HG02852 (cell line): ENCODE data around the gene COTL1.
"Not testable (repeated sequence)": the region's sequence is repeated elsewhere in the genome, so short reads cannot be mapped to it uniquely, and the experiment has no call there.

ENCODE experiments used
- ATAC-seq: cut with Tn5 transposase; IDR thresholded peaks from one replicate; pipeline ENCODE4 v1.9.1; 2021; ENCODE audit warnings: mild to moderate bottlenecking, moderate library complexity; ENCODE audit not compliant: unreplicated experiment

COTL1 gene

DNA sequence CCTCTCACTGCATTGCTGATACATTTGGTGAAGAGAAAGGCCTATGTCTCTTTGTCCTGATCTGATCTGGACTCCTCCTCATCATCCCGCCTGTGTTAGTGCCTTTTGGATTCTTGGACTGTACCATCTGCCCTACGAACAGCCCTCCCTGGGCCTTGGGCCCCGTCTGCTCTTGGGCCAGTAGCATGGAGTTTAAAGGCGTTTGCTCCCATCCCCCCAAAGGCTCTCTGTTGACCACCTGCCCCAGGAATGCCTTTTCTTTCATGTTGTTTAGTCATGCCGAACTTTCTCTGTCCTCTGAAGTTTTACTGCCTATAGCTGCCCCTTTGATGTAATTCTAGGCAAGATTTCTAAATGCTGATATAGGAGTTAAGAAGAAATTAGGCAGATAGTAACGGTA, 82.5 kb downstream of the COTL1 start:
- no peak for ATAC-seq

DNA sequence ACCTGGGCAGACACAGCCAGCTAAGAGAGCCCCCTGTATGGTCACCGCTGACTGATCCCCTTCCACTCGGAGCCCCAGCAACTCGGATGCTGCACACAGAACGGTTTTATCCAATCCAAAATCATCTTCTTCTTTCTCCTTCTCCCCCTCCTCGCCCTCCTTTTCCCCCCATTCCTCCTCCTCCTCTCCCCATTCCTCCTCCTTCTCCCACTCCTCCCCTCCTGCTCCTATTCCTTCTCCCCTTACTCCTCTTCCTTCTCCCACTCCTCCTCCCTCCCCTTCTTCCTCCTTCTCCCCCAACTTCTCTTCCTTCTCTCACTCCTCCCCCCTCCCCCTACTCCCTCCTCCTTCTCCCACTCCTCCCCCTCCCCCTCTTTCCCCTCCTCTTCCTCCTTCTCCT, 83.1 kb downstream of the COTL1 start:
- no peak for ATAC-seq

DNA sequence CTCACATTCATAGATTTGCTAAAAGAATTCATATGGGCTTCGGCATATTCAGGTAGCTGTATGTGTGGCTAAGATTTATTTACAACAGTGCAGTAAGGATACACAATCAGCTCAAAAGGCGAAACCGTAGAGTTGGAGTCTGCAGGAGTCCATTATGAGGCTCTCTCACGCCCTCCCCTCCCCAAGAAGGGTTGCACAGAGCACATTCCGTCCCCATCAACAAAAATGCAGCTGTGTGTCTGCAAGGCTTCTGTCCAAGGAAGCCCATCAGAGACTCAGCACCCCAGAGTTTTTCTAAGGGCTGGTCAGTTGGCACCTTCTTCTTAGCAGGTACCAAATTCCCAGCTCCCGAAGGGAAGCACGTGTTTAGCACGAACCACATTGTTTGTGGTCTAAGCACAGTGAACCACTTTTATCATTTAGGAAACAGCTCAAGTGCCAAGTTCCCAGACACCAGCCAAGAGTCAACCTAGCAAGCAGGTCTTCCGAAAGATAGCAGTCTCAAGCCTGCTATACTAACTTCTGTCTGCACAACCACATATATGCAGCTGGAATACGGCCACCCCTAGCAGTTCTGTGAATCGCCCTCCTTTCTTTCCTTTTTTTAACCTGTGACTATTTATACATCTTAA, 84.9 kb downstream of the COTL1 start:
- no peak for ATAC-seq

DNA sequence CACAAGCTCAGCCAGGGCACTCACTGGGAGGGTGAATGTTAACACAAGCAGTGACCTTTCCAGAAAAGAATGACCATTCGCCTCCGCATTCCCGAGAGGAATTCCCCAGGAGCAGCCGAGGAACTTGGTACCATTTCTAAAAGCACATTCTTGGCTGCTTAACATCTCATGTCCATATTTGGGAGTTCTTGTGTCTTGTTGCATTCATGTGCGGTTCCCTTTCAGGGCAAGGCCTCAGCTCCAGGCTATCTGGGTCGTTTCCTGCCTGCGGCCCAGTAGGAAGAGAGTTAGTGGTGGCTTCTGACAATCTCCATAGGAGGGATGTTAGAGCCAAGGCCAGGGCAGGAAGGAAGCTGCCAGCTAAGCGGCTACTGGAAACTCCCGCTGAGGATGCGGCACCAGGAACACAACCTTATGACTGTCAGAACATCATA, 85.6 kb downstream of the COTL1 start:
- no peak for ATAC-seq

DNA sequence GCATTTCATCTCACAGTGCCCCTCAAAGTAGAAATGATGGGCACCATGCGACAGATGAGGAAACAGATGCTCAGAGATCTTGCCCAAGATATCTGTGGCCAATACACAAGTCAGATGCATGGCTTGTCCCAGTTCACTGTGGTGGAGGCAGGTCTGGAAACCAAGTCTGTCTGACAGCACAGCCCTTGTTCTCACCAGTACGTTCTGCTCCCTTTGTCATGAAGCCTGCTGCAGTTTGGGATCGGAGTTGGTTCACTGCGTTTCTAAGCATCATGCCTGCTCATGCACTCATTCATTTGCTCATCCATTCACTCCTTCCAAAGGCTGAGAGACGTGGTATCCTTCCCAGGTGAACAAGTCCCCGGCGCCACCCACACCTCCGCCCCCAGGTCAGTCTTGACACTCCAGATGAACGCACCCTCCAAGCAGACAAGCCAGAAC, 86.2 kb downstream of the COTL1 start:
- ATAC-seq = no peak

DNA sequence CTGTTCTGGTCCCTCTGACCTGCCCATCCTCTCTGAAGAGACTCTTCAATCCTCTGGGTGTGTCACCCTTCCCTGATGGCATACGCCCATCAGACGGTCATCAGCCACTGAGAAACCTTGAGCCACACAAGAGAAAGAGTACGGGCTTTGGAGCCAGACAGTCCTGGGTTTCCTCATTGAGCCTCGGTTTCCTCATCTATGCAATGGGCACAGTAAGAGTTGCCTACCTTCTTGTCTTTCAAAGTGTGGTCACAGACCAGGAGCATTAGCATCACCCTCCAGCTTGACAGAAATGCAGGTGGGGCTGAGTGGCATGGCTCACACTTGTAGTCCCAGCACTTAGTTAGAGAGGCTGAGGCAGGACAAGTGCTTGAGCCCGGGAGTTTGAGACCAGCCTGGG, 87.3 kb downstream of the COTL1 start:
- ATAC-seq = no peak

DNA sequence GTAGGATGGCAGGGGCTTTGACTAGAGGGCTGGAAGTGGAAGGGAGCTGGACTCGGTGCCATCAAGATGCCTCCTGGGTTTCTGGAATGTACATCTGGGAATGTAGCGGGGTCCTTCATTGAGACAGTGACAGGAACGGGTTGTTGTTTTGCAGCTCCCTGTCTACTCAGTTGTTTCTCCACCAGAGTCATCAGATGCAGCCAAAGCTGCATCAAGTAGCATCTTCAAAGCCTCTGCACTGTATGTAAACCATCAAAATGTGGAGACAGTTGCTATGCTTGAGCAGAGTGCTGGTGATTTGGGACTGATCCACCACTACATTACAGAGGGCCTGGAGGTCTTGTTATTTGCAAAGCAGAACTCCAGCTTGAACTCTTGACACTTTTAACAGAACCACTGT, 88.3 kb downstream of the COTL1 start:
- ATAC-seq = no peak

DNA sequence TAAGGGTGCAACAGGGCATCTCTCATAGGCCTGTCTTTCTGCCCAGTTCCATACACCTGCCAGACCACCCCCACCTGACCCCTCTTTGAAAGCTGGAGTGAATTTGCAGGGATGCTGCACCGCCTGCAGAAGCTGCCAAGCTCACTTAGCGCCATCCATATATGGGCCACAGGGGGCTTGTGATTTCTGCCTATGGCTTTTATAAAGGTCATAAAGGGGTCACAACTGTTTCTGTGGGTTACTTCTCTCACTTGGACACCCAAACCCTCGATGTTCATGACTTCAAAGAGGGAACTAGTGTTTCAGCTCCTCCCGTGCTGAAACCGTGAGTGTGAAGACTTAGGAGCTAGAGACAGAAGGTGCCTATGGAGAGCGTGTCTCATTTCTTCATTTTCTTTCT, 89.6 kb downstream of the COTL1 start:
- ATAC-seq = no peak

DNA sequence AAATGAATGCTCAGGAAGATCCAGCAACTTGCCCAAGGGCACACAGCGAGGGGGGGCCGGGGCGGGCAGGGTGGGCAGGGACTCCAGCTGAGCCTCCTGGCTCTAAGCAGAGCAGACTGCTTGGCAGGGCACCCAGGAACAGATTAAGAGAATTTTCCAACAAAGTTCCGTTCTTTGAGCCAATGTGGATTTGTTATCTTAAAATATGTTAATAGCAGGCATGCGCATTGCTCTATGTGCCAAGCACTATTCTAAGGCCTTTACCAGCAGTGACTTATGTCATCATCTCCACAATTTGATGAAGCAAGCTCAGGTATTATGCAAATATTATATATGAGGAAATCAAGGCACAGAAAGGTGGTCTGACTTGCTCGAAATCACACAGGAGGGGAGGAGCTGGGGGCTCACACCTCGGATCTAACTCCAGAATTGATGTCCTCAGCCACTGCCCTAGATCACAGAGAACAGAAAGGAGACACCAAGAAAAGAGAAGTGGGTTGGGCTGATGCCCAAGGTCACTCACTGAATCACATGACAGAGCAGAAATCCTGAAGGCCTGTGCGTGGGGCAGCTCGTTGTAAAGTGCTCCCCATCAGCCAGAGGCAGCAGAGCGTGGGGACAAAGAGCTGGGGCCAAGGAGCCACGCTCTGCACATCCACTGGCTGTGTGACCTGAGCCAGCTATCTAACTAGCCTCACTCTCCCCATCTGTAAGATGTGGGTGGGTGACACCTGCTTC, 90.2 kb downstream of the COTL1 start:
- ATAC-seq = no peak

DNA sequence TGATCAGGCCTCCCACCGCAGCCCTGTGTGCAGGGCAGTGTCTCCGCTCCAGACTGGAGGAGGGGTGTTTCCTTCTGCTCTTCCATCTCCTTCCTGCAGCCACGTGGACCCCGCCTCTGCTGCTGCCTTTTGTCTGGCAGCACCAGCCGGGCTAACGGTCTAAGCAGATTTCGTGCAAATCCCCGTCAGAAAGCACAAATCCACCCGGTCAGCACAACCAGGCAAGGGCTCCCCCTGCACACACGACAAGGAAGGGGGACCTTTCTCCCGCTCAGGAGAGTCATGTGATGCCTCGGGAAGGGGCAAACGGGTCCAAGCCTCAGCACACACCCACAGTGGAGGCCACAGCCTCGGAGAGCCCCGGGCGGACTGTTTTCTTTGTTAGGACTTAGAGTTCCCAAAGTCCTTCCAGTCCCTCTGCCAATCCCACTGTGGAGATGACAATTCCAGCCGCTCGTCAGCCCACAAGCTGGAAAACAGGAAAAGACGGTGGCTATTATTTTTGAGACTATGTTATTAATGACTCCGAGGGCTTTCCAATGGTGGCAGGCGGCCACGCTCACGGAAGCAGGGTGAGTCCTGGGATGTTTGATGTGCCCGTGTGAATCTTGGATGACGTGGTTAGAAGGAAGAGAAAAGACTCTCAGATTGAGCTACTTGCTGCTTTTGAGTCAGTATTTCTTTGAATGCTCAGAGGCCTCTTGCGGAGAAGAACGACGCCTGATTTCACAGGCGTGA, 90.9 kb downstream of the COTL1 start:
- ATAC-seq = no peak

DNA sequence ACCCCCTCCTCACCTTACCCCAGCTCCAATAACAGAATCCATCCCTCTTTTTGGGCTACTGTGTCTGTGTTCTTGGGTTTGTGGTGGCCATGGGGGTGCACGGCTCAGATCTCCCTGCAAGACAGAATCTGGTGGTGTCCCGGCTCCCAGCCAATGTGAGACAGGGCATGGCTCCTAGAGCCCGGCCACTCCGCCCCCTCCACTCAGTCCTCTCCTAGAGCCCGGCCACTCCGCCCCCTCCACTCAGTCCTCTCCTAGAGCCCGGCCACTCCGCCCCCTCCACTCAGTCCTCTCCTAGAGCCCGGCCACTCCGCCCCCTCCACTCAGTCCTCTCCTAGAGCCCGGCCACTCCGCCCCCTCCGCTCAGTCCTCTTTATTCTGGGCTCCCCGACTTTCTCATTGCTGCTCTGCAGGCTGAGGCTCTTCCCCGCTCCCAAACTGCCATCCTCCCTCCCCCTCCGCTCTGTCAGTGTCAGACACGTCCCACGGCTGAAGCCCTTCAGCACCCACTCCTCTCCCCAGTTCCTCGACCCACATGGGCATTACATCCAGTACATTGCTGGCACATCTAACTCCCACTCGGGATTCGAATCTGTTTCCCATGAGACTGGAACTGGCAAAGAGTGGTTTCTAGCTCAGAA, 92.8 kb downstream of the COTL1 start:
- ATAC-seq = not testable (repeated sequence)

DNA sequence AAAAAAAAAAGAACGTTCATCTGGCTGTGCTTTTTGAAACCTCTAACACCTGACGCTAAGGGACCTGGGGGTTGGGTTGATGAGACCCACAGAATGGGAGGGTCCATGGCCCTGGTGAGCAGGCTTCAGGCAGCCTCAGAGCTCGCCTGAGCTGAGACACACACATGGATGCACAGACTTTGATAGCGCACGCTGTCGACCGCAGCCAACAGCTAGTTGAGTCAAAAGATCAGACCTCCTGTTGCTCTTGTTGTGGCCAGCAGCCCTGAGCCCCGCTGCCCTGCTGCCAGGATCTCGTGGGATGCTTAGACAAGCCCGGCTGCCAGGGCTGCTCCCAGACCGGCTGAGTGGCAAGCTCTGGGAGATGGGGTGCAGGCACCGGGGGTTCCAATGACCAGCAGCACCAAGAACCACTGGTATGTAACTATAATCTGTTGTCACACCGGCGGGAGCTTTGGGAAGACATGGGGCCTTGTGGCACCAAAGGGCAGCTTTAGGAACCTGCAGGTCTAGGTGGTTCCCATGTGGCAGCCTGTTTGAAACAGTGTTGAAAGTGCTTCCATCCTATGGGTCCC, 93.4 kb downstream of the COTL1 start:
- no peak for ATAC-seq

DNA sequence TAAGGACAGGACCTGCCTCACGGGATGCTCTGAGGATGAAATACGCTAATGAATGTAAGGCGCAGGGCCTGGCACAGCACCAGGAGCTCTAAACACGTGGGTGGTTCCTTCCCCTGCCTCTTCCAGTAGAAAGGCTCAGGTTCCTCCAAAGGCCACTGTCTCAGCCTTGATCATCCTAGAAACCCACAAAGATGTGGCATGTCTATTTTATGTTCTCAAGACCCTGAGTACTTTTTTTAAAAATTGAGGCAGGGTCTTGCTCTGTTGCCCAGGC, 96.4 kb downstream of the COTL1 start:
- no peak for ATAC-seq

DNA sequence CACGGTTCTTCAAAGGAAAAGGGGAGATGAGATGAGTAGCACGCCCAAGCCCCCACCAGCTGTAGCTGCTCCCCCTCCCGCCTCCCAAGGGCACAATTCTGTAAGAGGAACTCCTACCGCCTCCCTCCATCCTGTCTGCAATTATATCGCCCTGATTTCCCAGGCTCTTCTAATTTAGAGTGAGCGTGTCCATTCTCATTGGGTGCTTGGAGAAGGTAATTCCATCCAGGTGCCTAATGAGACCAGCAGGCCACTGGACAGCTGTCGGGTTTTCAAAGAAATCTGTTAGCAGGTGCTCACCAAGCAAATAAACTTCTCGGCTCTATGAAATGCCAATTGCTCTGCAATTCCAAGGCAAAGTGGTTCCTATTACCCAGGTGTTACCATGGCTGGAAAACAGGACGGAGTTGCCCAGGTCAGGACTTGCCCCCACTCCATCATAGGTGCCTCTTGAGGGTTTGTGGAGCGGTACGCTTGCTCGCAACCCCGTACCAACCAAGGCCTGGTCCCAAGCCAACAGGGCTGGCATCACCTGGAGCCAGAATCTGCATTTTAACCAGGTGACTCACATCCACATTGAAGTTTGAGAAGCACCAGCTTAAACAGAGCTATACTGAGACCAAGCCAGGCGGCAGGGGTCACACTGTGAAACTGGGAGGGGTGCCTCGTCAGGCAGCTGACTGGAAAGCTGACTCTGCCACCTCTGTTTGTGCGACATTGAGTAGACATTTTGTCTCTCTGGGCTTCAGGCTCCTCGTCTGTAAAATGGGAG, 97.0 kb downstream of the COTL1 start:
- ATAC-seq = no peak

DNA sequence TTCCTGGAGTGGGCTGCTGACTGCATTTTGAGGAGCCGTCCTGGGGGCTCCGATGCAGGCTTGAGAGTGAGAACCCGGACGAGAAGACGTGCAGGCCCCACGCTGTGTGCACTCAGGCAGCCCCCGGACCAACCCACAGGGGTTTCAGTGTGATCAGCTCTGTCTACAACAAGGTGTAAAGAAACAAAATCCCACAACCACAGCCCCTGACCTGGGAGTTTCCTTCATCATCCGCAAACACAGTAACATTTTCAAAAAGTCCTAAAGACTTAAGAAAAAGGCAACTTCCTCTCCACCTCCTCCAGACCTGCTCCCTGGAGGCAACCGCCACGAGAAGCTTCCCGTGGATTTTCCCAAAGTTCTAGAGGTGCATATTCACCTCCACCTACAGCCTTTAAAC, 98.0 kb downstream of the COTL1 start:
- no peak for ATAC-seq

DNA sequence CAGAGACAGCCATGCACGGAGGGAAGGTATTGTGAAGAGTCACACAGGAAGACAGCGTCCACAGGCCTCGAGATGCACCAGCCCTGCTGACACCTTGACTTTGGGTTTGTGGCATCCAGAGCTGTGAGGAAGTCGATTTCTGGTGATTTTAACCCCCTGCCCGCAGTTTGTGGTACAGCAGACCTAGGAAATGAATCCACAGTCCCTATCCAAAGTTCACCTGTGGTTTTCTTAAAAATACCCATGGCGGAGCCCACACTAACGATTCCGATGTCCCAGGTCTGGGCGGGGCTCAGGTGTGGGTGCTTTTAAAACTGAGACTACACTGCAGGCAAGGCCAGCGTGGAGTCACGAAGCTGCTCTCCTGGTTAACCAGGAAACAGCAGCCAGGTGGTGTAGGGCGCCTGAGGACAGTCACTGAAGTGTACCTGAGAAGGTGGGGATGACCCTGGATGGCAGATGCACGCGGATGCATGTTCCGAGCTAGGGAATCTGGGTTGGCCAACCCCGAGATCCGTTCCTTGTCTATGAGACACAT, 99.0 kb downstream of the COTL1 start:
- no peak for ATAC-seq

DNA sequence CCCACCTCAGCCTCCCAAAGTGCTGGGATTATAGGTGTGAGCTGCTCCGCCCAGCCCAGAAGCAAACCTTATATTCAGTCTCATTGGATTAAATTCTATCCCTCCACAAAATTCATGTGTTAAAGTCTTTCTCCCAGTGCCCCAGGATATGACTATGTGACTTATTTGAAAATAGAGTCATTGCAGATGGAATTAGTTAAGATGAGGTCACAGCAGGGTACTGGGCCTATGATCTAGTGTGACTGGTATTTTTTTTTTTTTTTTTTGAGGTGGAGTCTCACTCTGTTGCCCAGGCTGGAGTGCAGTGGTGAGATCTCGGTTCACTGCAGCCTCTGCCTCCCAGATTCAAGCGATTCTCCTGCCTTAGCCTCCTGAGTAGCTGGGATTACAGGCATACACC, 99.7 kb downstream of the COTL1 start:
- not testable (repeated sequence) for ATAC-seq

DNA sequence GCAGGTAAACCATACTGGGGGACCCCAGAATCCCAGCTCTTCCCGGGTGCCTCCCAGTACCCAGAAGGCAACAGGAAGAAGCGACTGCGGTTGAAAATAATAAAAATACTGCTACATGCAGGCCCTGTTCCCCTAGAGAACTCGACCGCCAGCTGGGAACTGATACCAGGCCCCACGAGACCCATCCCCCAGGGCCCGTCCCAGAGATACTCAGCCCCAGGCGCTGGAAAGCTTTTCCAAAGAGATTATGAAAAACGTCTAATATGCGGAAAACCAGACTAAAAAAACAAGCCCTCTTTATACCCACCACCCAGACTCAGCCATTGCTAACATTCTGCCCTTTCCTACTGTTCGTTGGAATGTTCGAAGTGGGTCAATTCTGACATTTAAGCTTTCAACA, 100.5 kb downstream of the COTL1 start:
- ATAC-seq = no peak
